Measurements from ENCODE around the gene USP7. TPM values are rescaled to one million over a fixed set of nuclear protein-coding genes. Genes with fewer than 3 reads are reported as not detected.

USP7 gene
- total and polyA plus RNA-seq, 2 experiments from 2014 or later, result 38.0 to 40.8 TPM

DNA sequence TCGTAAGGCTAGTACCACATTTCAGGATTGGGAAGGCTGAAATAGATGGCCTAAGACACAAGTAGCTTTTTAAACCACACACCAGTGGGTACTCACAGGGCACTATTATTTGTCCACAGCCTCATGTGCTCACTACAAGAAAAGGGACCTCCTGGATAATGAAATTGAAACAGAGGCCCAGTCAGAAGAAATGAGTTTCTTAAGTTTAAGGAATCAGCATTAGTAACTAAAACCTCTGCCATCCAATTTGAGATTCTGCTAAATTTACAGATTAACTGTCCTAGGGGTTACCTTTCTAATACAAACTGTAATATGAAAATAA, 3.0 kb downstream of the USP7 start:
- WGBS (ENCODE audit: low lambda C conversion rate, missing lambda C conversion rate), result 63% methylated on average over 1 of the region's 1 CpG
- peaks cover 63% of the 10 kb centered on the region for H3K4me1 ChIP-seq (ENCODE audit: insufficient read depth)
- no peak for DNase-seq (ENCODE audit: low spot score)
- H4K20me1 ChIP-seq (ENCODE audit: insufficient read depth, poor library complexity, severe bottlenecking), result peaks cover 73% of the 10 kb centered on the region
- TF ChIP-seq, protein P1, sequence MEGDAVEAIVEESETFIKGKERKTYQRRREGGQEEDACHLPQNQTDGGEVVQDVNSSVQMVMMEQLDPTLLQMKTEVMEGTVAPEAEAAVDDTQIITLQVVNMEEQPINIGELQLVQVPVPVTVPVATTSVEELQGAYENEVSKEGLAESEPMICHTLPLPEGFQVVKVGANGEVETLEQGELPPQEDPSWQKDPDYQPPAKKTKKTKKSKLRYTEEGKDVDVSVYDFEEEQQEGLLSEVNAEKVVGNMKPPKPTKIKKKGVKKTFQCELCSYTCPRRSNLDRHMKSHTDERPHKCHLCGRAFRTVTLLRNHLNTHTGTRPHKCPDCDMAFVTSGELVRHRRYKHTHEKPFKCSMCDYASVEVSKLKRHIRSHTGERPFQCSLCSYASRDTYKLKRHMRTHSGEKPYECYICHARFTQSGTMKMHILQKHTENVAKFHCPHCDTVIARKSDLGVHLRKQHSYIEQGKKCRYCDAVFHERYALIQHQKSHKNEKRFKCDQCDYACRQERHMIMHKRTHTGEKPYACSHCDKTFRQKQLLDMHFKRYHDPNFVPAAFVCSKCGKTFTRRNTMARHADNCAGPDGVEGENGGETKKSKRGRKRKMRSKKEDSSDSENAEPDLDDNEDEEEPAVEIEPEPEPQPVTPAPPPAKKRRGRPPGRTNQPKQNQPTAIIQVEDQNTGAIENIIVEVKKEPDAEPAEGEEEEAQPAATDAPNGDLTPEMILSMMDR (IDR thresholded peaks at IDR 0.05; ENCODE audit: poor library complexity), result no peak
- no peak for TF ChIP-seq EZH2phosphoT487 (IDR thresholded peaks at IDR 0.05; ENCODE audit: low read depth, severe bottlenecking, unreplicated experiment)
- TF ChIP-seq EZH2 (IDR thresholded peaks at IDR 0.05; ENCODE audit: borderline replicate concordance), result no peak
- H3K9me2 ChIP-seq (replicated peaks; ENCODE audit: insufficient read depth), result no peaks in the 10 kb centered on the region
- no peaks in the 10 kb centered on the region for H3K27me3 ChIP-seq
- H3K4me3 ChIP-seq, result no peak overlapping the region
- no peak overlapping the region for H2AFZ ChIP-seq
- no peaks in the 10 kb centered on the region for H3K36me3 ChIP-seq (replicated peaks; ENCODE audit: insufficient read depth, low read depth)
- H3K27ac ChIP-seq, result peak overlapping the region; percentile 24
- no peaks in the 10 kb centered on the region for H3K9me3 ChIP-seq (ENCODE audit: low read depth)
- H3K79me2 ChIP-seq, result peaks cover 73% of the 10 kb centered on the region
- H3K4me2 ChIP-seq, result peak overlapping the region; percentile 96

DNA sequence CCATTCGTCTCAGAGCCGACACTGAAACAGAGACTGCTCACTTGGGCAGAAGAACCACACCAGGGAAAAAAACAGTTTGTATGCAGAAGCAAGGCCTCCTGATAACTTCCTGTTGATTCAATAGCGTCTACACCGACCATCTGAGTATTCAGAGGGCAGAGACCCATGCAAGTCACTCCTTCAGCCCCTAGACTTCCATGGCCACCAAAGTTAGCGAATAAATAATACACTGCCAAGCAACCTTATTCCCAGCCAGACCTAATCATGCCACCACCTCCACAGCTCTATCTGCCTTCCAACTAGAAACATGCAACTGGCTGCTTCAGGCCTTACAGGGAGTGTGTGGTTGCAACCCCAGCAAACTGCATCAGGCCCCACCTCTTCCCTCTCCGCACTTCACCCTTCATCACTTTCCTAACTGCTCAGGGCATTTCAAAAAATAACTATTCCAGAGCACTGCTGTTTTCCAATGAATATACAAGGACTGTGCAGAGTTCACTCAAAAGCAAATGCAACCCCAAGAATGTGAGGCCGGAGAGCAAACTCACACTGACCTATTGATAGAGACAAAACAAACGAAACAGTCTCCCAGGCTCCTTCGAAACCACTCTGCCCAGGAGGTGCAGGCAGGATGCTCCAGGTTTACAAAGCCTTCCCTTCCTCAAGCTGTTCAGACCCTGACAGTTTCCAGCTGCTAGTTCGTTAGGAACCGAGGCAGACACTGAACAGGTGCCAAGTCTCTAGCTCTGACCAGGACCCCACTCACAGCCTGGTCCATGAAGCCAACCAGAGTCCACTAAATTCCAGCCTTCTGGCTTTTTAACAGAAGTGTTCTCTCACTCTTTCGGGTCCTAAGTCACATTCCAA, 3.6 kb downstream of the USP7 start:
- Histone ChIP-seq H3K4me3 (no peak overlapping the region), H3K9me3 (ENCODE audit: low read depth) (no peaks in the 10 kb centered on the region), H2AFZ (no peak overlapping the region), H4K20me1 (ENCODE audit: insufficient read depth, poor library complexity, severe bottlenecking) (peaks cover 79% of the 10 kb centered on the region), H3K27me3 (no peaks in the 10 kb centered on the region), H3K9me2 (replicated peaks; ENCODE audit: insufficient read depth) (no peaks in the 10 kb centered on the region), H3K27ac (peak overlapping the region; percentile 24), H3K4me2 (peak overlapping the region; percentile 96), H3K4me1 (ENCODE audit: insufficient read depth) (peaks cover 64% of the 10 kb centered on the region), H3K36me3 (replicated peaks; ENCODE audit: insufficient read depth, low read depth) (no peaks in the 10 kb centered on the region), H3K79me2 (peaks cover 79% of the 10 kb centered on the region)
- TF ChIP-seq EZH2phosphoT487 (IDR thresholded peaks at IDR 0.05; ENCODE audit: low read depth, severe bottlenecking, unreplicated experiment) (no peak), EZH2 (IDR thresholded peaks at IDR 0.05; ENCODE audit: borderline replicate concordance) (no peak)
- TF ChIP-seq, protein P1 (IDR thresholded peaks at IDR 0.05; ENCODE audit: poor library complexity), result no peak
- WGBS (ENCODE audit: low lambda C conversion rate, missing lambda C conversion rate), result 37% methylated on average over 12 of the region's 12 CpGs
- no peak for DNase-seq (ENCODE audit: low spot score)

DNA sequence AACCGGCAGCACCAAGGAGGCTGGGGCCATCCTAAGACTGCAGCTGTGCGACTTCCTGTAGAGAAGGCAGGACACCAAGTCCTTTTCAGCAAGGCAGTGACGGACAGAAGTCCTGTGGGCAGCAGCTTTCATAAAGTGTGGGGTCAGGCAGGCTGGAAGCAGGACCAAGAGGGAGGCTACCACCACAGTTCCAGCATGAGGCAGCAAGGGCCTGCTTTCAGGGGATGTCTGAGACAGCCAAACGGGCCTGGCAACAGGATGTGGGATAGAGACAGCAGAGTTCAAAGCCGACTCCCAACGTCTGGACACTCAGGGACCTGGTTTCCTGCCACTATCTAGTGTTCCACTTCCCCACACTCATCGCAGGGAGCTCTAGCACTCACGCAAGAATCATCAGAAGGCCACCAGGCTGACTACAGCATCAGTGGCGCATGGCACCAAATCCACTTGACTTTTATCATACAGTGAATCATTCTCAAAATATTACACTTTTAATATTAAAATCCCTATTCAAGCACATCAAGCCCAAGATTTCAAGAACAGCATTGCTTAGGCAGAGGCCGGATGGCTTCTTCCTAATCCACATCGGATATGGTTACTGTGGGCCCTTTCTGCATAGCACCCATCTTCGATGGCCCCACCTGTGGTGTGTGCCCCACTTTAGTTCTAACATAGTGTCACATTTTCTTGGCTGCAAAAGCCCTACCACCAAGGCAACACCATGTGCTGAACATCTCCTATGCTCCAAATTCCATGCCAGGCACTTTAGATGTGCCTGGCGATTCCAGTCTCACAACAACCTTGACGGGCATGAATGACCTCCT, 5.2 kb downstream of the USP7 start:
- WGBS (ENCODE audit: low lambda C conversion rate, missing lambda C conversion rate), result 68% methylated on average over 14 of the region's 14 CpGs
- peaks cover 64% of the 10 kb centered on the region for H3K4me1 ChIP-seq (ENCODE audit: insufficient read depth)
- peaks cover 91% of the 10 kb centered on the region for H4K20me1 ChIP-seq (ENCODE audit: insufficient read depth, poor library complexity, severe bottlenecking)
- TF ChIP-seq EZH2phosphoT487 (IDR thresholded peaks at IDR 0.05; ENCODE audit: low read depth, severe bottlenecking, unreplicated experiment) (no peak), EZH2 (IDR thresholded peaks at IDR 0.05; ENCODE audit: borderline replicate concordance) (no peak)
- TF ChIP-seq, protein P1 (IDR thresholded peaks at IDR 0.05; ENCODE audit: poor library complexity), result no peak
- H3K27me3 ChIP-seq, result no peaks in the 10 kb centered on the region
- H3K36me3 ChIP-seq (replicated peaks; ENCODE audit: insufficient read depth, low read depth), result no peaks in the 10 kb centered on the region
- H3K79me2 ChIP-seq, result peaks cover 91% of the 10 kb centered on the region
- H3K9me2 ChIP-seq (replicated peaks; ENCODE audit: insufficient read depth), result no peaks in the 10 kb centered on the region
- H3K27ac ChIP-seq, result peak overlapping the region; percentile 17
- H3K4me3 ChIP-seq, result no peak overlapping the region
- H3K4me2 ChIP-seq, result peak overlapping the region; percentile 96
- no peak for DNase-seq (ENCODE audit: low spot score)
- no peak overlapping the region for H2AFZ ChIP-seq
- H3K9me3 ChIP-seq (ENCODE audit: low read depth), result no peaks in the 10 kb centered on the region

All from hepatocyte (in vitro differentiated cells).